GM12891 (cell line): Measurements from ENCODE around the gene ZNF740.

Experiments
- POLR2A ChIP-seq: IDR thresholded peaks from 2 replicates; pipeline ENCODE4 v1.6.1; 2011; ENCODE audit warnings: low read depth, low read length, control low read depth
- POLR2AphosphoS5 ChIP-seq: IDR thresholded peaks from 2 replicates; pipeline ENCODE4 v1.6.1; 2011; ENCODE audit warnings: low read depth, low read length, control low read depth
- TAF1 ChIP-seq: IDR thresholded peaks from 2 replicates; pipeline ENCODE4 v1.6.1; 2011; ENCODE audit warnings: low read depth, low read length, control low read depth

DNA sequence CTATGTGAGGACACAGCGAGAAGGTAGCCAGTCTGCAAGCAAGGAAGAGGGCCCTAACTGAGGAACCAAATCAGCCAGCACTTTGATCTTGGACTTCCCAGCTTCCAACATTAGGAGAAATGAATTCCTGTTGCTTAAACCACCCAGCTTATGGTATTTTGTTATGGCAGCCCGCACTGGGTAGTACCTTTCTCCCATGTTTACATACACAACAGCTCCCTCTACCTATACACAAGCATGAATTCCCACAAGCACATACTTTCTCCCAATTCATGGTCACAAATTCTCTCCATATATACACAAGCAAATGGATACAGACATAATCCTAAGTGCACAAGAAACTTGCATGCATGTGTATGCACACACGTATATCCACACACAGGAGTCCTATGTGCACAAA is 19.2 kb downstream of the ZNF740 start:
- TF ChIP-seq POLR2A (no peak), POLR2AphosphoS5 (no peak), TAF1 (no peak)
